Hepatocyte (in vitro differentiated cells): ENCODE data around the gene GNG12. TPM values are rescaled to one million over a fixed set of nuclear protein-coding genes. Genes with fewer than 3 reads are reported as not detected.

Experiments
- DNase-seq: peaks from one replicate; pipeline ENCODE4 v3.0.0-alpha.2; 2016; ENCODE audit warnings: low spot score
- H2AFZ ChIP-seq: fragments of 200-600 bp; sonication (generic); 2 replicates; pipeline ENCODE4 v1.6.0; 2016; ENCODE audit warnings: antibody characterized with exemption, mild to moderate bottlenecking
- H3K27ac ChIP-seq: fragments of 200-600 bp; sonication (generic); 2 replicates; pipeline ENCODE4 v1.5.1; 2016; ENCODE audit warnings: mild to moderate bottlenecking
- H3K27me3 ChIP-seq: fragments of 200-600 bp; sonication (generic); 2 replicates; pipeline ENCODE4 v1.6.1; 2016
- H3K36me3 ChIP-seq: fragments of 200-600 bp; sonication (generic); replicated peaks from 2 replicates; pipeline ENCODE4 v1.5.1; 2016; ENCODE audit warnings: low read depth; ENCODE audit not compliant: insufficient read depth
- H3K4me1 ChIP-seq: fragments of 200-600 bp; sonication (generic); 2 replicates; pipeline ENCODE4 v1.5.1; 2016; ENCODE audit warnings: mild to moderate bottlenecking, moderate library complexity; ENCODE audit not compliant: insufficient read depth
- H3K4me2 ChIP-seq: fragments of 200-600 bp; sonication (generic); 2 replicates; pipeline ENCODE4 v1.6.0; 2016
- H3K4me3 ChIP-seq: fragments of 200-600 bp; sonication (generic); 2 replicates; pipeline ENCODE4 v1.5.1; 2016; ENCODE audit warnings: mild to moderate bottlenecking
- H3K79me2 ChIP-seq: fragments of 200-600 bp; sonication (generic); 2 replicates; pipeline ENCODE4 v1.6.0; 2017; ENCODE audit warnings: mild to moderate bottlenecking
- H3K9me2 ChIP-seq: fragments of 200-600 bp; sonication (generic); replicated peaks from 2 replicates; pipeline ENCODE4 v1.6.0; 2017; ENCODE audit warnings: mild to moderate bottlenecking; ENCODE audit not compliant: insufficient read depth
- H3K9me3 ChIP-seq: fragments of 200-600 bp; sonication (generic); 2 replicates; pipeline ENCODE4 v1.5.1; 2016; ENCODE audit warnings: low read depth, mild to moderate bottlenecking
- H4K20me1 ChIP-seq: fragments of 200-600 bp; sonication (generic); 2 replicates; pipeline ENCODE4 v1.6.0; 2016; ENCODE audit warnings: mild to moderate bottlenecking; ENCODE audit not compliant: insufficient read depth, poor library complexity, severe bottlenecking
- EZH2 ChIP-seq: fragments of 200-600 bp; sonication (generic); IDR thresholded peaks from 2 replicates; pipeline ENCODE4 v1.6.1; 2016; ENCODE audit warnings: antibody characterized with exemption, mild to moderate bottlenecking, borderline replicate concordance
- EZH2phosphoT487 ChIP-seq: fragments of 200-600 bp; sonication (generic); IDR thresholded peaks from one replicate; pipeline ENCODE4 v1.6.1; 2018; ENCODE audit warnings: antibody characterized with exemption, mild to moderate bottlenecking, low read depth, moderate library complexity; ENCODE audit not compliant: unreplicated experiment, severe bottlenecking
- WGBS: methylation state at CpG from one replicate; pipeline ENCODE4 v1.1.6; 2016; ENCODE audit warnings: low lambda C conversion rate; ENCODE audit errors: missing lambda C conversion rate; 5-methylcytosine and 5-hydroxymethylcytosine counted together
- polyA plus RNA-seq: library from polyadenylated mRNA; unstranded; fragments of >200 nt; fragmentation: Nextera tagmentation; extraction: Ambion mirVana; gene quantifications from 2 replicates; pipeline ENCODE4 v1.2.1, GENCODE V29; 2016
- total RNA-seq: library from RNA; depleted of rRNA; stranded (reverse); fragments of >200 nt; gene quantifications from 2 replicates; pipeline ENCODE4 v1.2.3, GENCODE V29; 2014
- TF ChIP-seq, protein P1 (sequence below): fragments of 200-600 bp; sonication (generic); IDR thresholded peaks from 2 replicates; pipeline ENCODE4 v1.5.1; 2016; ENCODE audit warnings: antibody characterized with exemption, mild to moderate bottlenecking; ENCODE audit not compliant: poor library complexity

GNG12 gene
- total and polyA plus RNA-seq, 2 experiments from 2014 or later = 49.6 to 108 TPM

- H3K79me2 ChIP-seq = peaks cover 25% of the 10 kb centered on the region
Measured at GRCh38 chr1:67741736-67742135, 91.5 kb downstream of the GNG12 start.

GRCh38 chr1:67741121-67741520, 92.1 kb downstream of the GNG12 start:
- DNase-seq = peak; percentile 60
- H3K79me2 ChIP-seq = peaks cover 21% of the 10 kb centered on the region
- H3K9me3 ChIP-seq = no peaks in the 10 kb centered on the region
- no peaks in the 10 kb centered on the region for H3K9me2 ChIP-seq
- TF ChIP-seq EZH2phosphoT487 (no peak), EZH2 (no peak)
- TF ChIP-seq, protein P1, sequence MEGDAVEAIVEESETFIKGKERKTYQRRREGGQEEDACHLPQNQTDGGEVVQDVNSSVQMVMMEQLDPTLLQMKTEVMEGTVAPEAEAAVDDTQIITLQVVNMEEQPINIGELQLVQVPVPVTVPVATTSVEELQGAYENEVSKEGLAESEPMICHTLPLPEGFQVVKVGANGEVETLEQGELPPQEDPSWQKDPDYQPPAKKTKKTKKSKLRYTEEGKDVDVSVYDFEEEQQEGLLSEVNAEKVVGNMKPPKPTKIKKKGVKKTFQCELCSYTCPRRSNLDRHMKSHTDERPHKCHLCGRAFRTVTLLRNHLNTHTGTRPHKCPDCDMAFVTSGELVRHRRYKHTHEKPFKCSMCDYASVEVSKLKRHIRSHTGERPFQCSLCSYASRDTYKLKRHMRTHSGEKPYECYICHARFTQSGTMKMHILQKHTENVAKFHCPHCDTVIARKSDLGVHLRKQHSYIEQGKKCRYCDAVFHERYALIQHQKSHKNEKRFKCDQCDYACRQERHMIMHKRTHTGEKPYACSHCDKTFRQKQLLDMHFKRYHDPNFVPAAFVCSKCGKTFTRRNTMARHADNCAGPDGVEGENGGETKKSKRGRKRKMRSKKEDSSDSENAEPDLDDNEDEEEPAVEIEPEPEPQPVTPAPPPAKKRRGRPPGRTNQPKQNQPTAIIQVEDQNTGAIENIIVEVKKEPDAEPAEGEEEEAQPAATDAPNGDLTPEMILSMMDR = no peak
- no peak overlapping the region for H3K4me2 ChIP-seq
- H3K4me3 ChIP-seq = no peak overlapping the region
- peaks cover 5% of the 10 kb centered on the region for H3K4me1 ChIP-seq
- H2AFZ ChIP-seq = no peak overlapping the region
- H3K27ac ChIP-seq = peak overlapping the region; percentile 77
- no peaks in the 10 kb centered on the region for H3K27me3 ChIP-seq
- no peaks in the 10 kb centered on the region for H3K36me3 ChIP-seq
- no peaks in the 10 kb centered on the region for H4K20me1 ChIP-seq
- 58% methylated on average over 3 of the region's 3 CpGs for WGBS

More at GRCh38 chr1:67741736-67742135, 91.5 kb downstream of the GNG12 start:
- Histone ChIP-seq H3K36me3 (no peaks in the 10 kb centered on the region), H3K27ac (peak overlapping the region; percentile 77), H4K20me1 (no peaks in the 10 kb centered on the region), H2AFZ (no peak overlapping the region), H3K27me3 (no peaks in the 10 kb centered on the region), H3K4me2 (no peak overlapping the region), H3K4me3 (no peak overlapping the region), H3K9me3 (no peaks in the 10 kb centered on the region), H3K4me1 (peaks cover 3% of the 10 kb centered on the region), H3K9me2 (no peaks in the 10 kb centered on the region)
- DNase-seq = no peak
- 100% methylated on average over 1 of the region's 1 CpG for WGBS
- TF ChIP-seq, protein P1 = no peak
- TF ChIP-seq EZH2phosphoT487 (no peak), EZH2 (no peak)

DNA sequence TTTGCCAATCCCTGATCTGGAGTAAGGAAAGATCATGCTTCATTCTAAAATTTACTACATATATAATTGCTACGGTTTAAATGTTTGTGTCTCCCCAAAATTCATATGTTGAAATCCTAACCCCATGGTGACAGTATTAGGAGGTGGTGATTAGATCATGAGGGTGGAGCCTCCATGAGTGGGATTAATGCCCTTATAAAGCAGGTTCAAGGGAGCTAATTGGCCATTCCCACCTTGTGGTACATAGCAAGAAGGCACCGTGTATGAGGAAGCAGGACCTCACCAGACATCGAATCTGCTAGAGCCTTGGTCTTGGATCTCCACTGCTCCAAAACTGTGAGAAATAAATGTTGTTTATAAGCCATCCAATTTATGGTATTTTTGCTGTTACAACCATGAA, 92.7 kb downstream of the GNG12 start:
- peaks cover 5% of the 10 kb centered on the region for H3K4me1 ChIP-seq
- H3K79me2 ChIP-seq = peaks cover 21% of the 10 kb centered on the region
- no peak for DNase-seq
- no peaks in the 10 kb centered on the region for H4K20me1 ChIP-seq
- no peaks in the 10 kb centered on the region for H3K9me2 ChIP-seq
- no peaks in the 10 kb centered on the region for H3K27me3 ChIP-seq
- WGBS = 94% methylated on average over 3 of the region's 3 CpGs
- TF ChIP-seq EZH2phosphoT487 = no peak
- TF ChIP-seq, protein P1 = no peak
- no peak for TF ChIP-seq EZH2
- no peak overlapping the region for H3K4me3 ChIP-seq
- H3K27ac ChIP-seq = peak overlapping the region; percentile 15
- H3K9me3 ChIP-seq = no peaks in the 10 kb centered on the region
- H3K36me3 ChIP-seq = no peaks in the 10 kb centered on the region
- H2AFZ ChIP-seq = no peak overlapping the region
- H3K4me2 ChIP-seq = no peak overlapping the region

GRCh38 chr1:67739361-67739760, 93.9 kb downstream of the GNG12 start:
- Histone ChIP-seq H3K27me3 (no peaks in the 10 kb centered on the region), H3K9me2 (no peaks in the 10 kb centered on the region), H4K20me1 (no peaks in the 10 kb centered on the region), H3K79me2 (peaks cover 27% of the 10 kb centered on the region), H3K27ac (no peak overlapping the region), H3K4me1 (peaks cover 5% of the 10 kb centered on the region), H2AFZ (no peak overlapping the region), H3K9me3 (no peaks in the 10 kb centered on the region), H3K4me2 (no peak overlapping the region), H3K36me3 (no peaks in the 10 kb centered on the region), H3K4me3 (no peak overlapping the region)
- DNase-seq = no peak
- 86% methylated on average over 5 of the region's 5 CpGs for WGBS
- TF ChIP-seq EZH2 = no peak
- no peak for TF ChIP-seq EZH2phosphoT487
- TF ChIP-seq, protein P1 = no peak
